D341Med (cell line): ENCODE results near the gene RIF1.
"Not testable (repeated sequence)": the region's sequence is repeated elsewhere in the genome, so short reads cannot be mapped to it uniquely, and the experiment has no call there.

Experiments
- DNase-seq: peaks from one replicate; pipeline ENCODE4 v3.0.0; 2012; ENCODE audit warnings: low spot score

The RIF1 gene

DNA sequence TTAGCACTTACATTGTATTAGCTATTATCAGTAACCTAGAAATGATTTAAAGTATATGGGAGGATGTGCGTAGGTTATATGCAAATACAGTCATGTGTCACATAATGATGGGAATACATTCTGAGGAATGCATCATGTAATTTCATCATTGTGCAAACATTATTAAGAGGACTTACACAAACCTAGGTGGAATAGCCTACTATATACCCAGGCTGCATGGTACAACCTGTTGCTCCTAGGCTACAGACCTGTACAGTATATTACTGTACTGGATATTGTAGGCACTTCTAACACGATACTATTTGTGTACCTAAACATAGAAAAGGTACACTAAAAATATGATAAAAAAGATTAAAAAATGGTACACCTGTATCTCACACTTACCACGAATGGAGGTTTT lies 7.9 kb downstream of the RIF1 start:
- no peak for DNase-seq

- DNase-seq = not testable (repeated sequence)
These were observed 12.0 kb downstream of the RIF1 start for GRCh38 chr2:151421681-151422080.

DNA sequence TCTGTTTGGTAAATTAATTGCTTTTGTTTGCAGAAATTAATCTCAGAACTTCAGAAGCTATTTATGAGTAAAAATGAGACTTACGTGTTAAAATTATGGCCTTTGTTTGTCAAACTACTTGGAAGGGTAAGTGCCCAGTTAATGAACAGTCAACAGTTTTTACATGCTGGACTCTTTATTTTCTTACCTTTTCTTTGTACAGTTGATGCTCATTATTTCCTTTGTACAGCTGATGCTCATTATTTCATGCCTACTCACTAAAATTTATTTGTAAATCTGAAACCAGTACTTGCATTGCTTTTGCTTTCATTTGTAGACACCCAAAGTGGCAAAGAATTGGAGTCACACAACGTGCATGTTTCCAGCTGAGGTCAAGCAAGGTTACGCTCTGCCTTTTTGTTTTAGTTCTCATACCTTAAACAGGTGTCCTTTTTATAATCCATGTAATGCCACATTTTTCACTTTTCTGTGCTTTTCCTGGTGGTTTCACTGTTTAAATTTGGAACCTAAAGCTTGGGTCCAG lies 13.3 kb downstream of the RIF1 start:
- DNase-seq = no peak

- no peak for DNase-seq
These were observed 14.1 kb downstream of the RIF1 start for GRCh38 chr2:151423760-151424159.

- DNase-seq = no peak
These were observed 27.9 kb downstream of the RIF1 start for GRCh38 chr2:151437630-151438029.

DNA sequence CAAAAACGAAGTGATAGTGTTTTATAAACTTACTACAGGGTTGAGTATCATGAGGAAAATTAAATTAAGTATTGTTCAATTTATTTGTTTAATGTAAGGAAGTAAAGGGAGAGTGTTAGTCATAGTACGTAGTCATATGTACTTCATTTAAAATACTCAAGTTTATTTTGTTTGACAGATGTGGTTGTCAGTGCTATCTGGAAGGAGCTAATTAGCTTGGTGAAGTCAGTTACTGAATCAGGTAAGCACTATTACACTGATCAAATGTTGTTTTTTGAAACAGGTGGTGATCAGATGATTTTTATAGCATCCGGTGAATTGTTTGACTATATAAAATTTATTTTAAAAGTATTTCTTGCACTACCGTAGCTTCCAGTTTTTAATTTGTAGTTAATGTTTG lies 28.8 kb downstream of the RIF1 start:
- no peak for DNase-seq

GRCh38 chr2:151439127-151439526 lies 29.4 kb downstream of the RIF1 start:
- no peak for DNase-seq

GRCh38 chr2:151459358-151459757 lies 49.7 kb downstream of the RIF1 start:
- no peak for DNase-seq

GRCh38 chr2:151465771-151466170 lies 56.1 kb downstream of the RIF1 start:
- DNase-seq = no peak

- no peak for DNase-seq
These were observed 60.9 kb downstream of the RIF1 start for GRCh38 chr2:151470556-151470955.

- no peak for DNase-seq
These were observed 63.3 kb downstream of the RIF1 start for GRCh38 chr2:151472966-151473365.

GRCh38 chr2:151475071-151475470 lies 65.4 kb downstream of the RIF1 start:
- DNase-seq = no peak

DNA sequence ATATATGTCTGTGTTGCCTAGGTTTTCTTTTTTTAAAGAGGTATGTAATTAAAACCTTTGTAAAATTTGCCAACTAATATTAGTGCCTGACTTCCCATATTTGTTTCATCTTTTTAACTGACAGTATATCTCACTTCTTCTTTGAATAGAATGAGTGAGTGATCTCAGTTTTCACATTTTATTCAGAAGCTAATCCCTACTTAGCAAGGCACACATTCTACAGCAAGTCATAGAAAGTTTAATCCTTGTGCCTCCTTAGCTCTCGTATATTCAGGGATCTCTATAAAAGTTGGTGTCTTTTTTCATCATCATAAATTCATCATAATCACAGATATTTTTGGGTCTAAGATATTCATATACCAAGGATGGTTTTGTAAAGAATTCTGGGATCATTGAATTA lies 66.6 kb downstream of the RIF1 start:
- no peak for DNase-seq

GRCh38 chr2:151478011-151478410 lies 68.3 kb downstream of the RIF1 start:
- no peak for DNase-seq

GRCh38 chr2:151481744-151482143 lies 72.0 kb downstream of the RIF1 start:
- no peak for DNase-seq

GRCh38 chr2:151482171-151482725 lies 72.5 kb downstream of the RIF1 start:
- DNase-seq = no peak

- DNase-seq = no peak
These were observed 73.8 kb downstream of the RIF1 start for GRCh38 chr2:151483546-151483945.

GRCh38 chr2:151484100-151484499 lies 74.4 kb downstream of the RIF1 start:
- no peak for DNase-seq

DNA sequence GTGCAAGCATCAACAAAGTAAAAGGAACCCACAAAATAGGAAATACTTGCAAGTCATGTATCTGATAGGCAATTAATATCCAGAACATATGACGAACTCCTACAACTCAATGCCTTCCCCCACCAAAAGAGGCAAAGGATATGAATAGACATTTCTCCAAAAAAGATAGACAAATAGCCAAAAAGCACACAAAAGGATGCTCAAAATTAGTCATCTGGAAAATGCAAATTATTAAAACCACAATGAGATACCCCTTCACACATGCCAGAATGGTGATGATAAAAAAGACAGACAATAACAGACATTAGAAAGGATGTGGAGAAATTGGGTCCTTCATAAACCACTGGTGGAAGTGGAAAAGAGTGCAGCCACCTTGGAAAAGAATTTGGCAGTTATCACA lies 76.4 kb downstream of the RIF1 start:
- DNase-seq = no peak

GRCh38 chr2:151490276-151490675 lies 80.6 kb downstream of the RIF1 start:
- no peak for DNase-seq

DNA sequence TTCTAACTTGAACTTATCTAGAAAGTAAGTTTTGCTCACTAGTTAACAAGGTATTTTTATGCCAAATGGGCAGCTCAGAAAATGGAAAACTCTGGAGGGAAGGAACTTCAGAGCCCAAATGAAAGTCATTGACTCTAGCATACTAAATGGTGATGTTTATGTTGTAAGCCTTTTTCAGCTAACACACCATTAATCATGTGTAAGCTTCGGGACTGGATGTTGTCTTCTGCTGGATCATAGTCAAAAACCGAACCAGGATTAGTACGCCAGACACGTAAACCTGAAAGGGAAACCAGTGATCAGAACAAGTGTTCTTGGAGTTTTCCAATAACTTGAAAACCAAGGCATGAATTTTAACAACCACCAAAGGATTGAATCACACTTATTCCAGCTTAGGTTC lies 81.8 kb downstream of the RIF1 start:
- no peak for DNase-seq

DNA sequence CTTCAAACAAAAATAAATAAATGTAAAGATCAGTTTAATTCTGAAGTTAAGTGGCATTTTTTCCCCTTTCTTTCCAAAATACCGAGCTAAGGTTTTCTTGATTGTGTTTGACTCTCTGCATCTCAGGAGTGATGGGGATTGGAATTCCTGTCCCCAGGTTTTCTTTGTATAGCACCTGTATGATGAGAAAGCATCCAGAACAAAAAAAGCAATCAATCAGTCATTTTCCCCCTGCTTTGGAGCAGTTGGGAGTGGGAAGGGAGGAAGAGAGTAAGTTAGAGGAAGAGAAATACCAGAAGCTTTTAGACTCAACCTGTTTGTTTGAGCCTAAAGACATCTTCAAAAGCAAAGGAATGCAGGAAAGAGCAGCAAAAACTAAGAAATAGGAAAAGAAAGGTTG lies 88.5 kb downstream of the RIF1 start:
- DNase-seq = no peak

- no peak for DNase-seq
These were observed 96.5 kb downstream of the RIF1 start for GRCh38 chr2:151506170-151506569.

- DNase-seq = no peak
These were observed 98.8 kb downstream of the RIF1 start for GRCh38 chr2:151508519-151508918.

DNA sequence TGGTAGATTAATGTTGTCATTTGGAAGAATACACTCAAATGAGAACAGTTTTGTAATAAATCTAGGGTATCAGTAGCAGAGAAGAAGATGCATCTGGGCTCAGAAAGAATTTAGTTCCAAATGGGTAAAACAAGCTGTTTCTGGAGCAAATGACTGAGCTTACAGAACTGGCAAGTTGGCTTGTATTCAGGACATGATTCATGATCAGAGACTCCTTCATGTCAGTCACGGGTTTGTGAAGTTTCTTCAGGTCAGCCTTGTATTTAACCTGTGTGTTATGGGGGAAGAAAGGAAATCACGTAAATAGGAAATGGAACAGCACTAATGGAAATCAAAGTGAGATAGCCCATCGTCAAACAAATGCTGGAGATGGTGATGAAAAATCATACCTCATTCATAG lies 109.1 kb downstream of the RIF1 start:
- DNase-seq = no peak
